Bronchial epithelial cell (primary cell): ENCODE data around the gene CDK8. TPM values are rescaled to one million over a fixed set of nuclear protein-coding genes. Genes with fewer than 3 reads are reported as not detected.

ENCODE experiments used
- DNase-seq: peaks from one replicate; pipeline ENCODE4 v3.0.0-alpha.2; 2010; ENCODE audit warnings: low read depth
- FAIRE-seq: peaks from 2 replicates; lab custom pipeline; 2011; peaks lifted over from hg19 to GRCh38; lab: Jason Lieb, UNC
- H3K27me3 ChIP-seq: 2 replicates; pipeline ENCODE4 v1.5.1; 2011; ENCODE audit warnings: low read length; ENCODE audit not compliant: control insufficient read depth, insufficient read depth
- H3K36me3 ChIP-seq: 2 replicates; pipeline ENCODE4 v1.5.1; 2011; ENCODE audit warnings: low read length; ENCODE audit not compliant: control insufficient read depth, insufficient read depth
- H3K4me3 ChIP-seq: 2 replicates; pipeline ENCODE4 v1.5.1; 2011; ENCODE audit warnings: mild to moderate bottlenecking, low read depth, low read length, control low read depth
- total RNA-seq: library from RNA; depleted of rRNA; stranded (reverse); fragments of >200 nt; gene quantifications from 2 replicates; pipeline ENCODE4 v1.2.1, GENCODE V29; 2014
- TF ChIP-seq, protein P1 (sequence below): IDR thresholded peaks from 2 replicates; pipeline ENCODE4 v1.5.1; 2011; ENCODE audit warnings: mild to moderate bottlenecking, moderate library complexity, low read length, control low read depth, inconsistent platforms; ENCODE audit not compliant: insufficient read depth, severe bottlenecking

Gene CDK8
- total RNA-seq, 1 donor from 2014 or later = 19.0 TPM

DNA sequence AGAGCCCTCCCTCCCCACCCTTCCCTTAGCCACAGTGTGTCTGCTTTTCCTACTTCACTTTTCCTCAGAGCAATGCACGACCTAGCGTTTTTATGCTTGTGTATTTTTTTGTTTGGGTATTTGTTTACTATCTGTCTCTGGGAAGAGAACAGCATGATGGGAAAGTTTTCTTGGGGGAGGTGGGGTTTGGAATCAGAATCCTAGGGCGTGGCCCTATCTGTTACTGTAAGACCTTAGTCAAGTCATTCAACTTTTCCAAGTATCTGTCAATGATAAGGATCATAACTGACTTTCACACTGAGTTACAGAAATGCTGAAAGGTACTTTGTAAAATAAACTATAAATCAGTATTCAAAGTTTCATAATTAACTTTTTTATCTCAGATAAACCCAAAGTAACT is 157.3 kb downstream of the CDK8 start:
- FAIRE-seq (no peak), DNase-seq (no peak)
- H3K36me3 ChIP-seq = no peaks in the 10 kb centered on the region
- TF ChIP-seq, protein P1, sequence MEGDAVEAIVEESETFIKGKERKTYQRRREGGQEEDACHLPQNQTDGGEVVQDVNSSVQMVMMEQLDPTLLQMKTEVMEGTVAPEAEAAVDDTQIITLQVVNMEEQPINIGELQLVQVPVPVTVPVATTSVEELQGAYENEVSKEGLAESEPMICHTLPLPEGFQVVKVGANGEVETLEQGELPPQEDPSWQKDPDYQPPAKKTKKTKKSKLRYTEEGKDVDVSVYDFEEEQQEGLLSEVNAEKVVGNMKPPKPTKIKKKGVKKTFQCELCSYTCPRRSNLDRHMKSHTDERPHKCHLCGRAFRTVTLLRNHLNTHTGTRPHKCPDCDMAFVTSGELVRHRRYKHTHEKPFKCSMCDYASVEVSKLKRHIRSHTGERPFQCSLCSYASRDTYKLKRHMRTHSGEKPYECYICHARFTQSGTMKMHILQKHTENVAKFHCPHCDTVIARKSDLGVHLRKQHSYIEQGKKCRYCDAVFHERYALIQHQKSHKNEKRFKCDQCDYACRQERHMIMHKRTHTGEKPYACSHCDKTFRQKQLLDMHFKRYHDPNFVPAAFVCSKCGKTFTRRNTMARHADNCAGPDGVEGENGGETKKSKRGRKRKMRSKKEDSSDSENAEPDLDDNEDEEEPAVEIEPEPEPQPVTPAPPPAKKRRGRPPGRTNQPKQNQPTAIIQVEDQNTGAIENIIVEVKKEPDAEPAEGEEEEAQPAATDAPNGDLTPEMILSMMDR = no peak
- no peaks in the 10 kb centered on the region for H3K27me3 ChIP-seq
- H3K4me3 ChIP-seq = no peak overlapping the region

DNA sequence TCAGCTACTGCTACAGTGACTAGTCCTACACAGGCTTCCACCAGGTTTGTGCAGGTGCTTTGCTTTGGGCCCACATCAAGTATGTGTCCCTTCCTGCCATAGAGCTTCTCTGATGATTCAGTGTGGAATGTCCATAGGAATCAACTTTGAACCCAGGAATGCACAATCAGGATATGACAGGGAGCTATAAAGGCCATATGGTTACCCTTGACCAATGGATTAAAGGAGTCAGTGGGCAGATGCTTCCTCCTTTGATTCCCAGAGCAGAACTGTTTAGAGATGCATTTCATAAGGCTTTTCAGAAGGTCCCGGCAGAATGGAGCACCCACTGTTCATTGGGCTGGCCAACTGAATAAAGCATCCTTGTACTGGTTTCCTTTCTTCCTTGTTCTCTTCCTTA is 158.3 kb downstream of the CDK8 start:
- TF ChIP-seq, protein P1 = no peak
- no peaks in the 10 kb centered on the region for H3K27me3 ChIP-seq
- no peak for DNase-seq
- H3K4me3 ChIP-seq = no peak overlapping the region
- FAIRE-seq = peak; percentile 75
- no peaks in the 10 kb centered on the region for H3K36me3 ChIP-seq

DNA sequence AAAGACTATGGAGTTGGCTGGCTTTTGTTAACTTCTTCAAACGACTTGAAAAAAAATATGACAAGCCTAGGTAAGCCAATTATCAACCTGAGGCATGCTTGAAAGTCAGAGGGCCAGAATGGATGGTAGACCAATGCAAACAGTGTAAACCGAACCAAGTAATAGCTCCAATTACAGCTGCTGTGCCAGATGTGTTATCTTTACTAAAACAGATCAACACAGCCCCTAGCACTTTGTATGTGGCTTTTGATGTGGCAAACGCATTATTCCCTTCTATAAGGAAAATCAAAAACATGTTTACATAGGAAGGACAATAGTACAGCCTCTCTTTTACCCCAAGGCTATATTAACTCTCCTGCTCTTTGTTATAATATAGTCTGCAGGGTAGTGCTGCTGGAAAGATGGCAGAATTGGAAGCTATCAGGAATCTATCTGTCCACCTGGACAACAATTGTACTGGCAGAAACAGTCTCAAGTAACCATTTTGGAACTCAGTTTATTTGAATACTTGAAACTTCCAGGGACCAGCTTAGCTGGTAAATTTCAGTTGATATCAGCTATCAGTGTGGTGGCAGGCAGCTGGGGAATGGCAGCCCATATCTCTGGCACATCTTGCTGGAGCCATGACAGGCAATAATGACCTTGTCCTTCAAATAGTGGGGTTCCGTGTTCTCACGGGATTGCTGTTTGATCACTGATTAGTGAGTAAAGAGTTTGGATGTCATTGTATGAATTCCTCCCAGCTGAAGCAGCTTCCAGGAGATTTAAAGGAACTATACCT is 159.2 kb downstream of the CDK8 start:
- no peak for DNase-seq
- Histone ChIP-seq H3K36me3 (no peaks in the 10 kb centered on the region), H3K27me3 (no peaks in the 10 kb centered on the region), H3K4me3 (no peak overlapping the region)
- TF ChIP-seq, protein P1 = no peak
- FAIRE-seq = peak; percentile 58

DNA sequence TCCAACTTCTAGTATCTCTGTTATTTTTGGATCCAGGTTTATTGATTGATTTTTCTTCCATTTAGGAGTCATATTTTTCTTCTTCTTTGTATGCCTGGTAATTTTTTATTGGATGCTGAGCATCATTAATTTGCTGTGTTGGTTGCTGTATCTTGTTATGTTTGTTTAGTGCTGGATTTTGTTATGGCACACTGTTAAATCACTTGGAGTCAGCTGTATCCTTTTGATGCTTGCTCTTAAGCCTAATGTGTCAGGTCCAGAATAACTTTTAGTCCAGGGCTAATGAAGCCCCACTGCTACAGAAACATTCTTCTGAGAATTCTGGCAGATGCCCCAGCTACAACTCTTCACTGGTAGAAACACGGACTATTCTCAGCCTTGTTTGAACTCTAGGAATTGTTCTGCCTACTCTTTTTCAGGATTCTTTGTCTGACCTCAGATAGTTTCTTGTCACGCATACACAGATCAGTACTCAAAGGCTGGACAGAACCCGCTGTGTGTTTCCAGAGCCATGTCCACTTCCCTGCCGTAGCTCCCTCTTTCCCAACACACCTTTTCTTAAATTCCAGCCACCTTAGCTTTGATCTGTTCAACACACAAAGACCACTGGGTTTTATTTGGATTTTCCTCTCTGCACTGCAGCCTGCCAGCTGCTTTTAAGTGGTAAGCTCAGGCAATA is 166.5 kb downstream of the CDK8 start:
- DNase-seq = no peak
- no peaks in the 10 kb centered on the region for H3K27me3 ChIP-seq
- FAIRE-seq = no peak
- H3K36me3 ChIP-seq = no peaks in the 10 kb centered on the region
- no peak overlapping the region for H3K4me3 ChIP-seq
- TF ChIP-seq, protein P1 = no peak

DNA sequence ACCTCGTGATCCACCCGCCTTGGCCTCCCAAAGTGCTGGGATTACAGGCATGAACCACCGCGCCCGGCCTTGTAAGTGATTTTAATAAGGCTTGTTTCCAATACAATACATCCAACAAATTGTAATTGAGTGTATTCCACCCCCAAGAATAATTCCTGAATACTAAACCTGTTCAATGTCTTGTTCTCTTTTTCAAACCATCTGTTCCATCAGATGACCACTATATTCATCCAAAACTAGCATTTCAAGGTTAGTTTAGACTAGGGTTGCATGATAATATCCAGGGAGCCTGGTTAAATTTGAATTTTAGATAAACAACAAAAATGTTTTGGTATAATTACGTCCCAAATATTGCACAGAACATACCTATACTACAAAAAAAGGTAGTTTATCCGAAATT is 168.1 kb downstream of the CDK8 start:
- TF ChIP-seq, protein P1 = no peak
- Histone ChIP-seq H3K4me3 (no peak overlapping the region), H3K36me3 (no peaks in the 10 kb centered on the region), H3K27me3 (no peaks in the 10 kb centered on the region)
- DNase-seq = no peak
- FAIRE-seq = no peak

DNA sequence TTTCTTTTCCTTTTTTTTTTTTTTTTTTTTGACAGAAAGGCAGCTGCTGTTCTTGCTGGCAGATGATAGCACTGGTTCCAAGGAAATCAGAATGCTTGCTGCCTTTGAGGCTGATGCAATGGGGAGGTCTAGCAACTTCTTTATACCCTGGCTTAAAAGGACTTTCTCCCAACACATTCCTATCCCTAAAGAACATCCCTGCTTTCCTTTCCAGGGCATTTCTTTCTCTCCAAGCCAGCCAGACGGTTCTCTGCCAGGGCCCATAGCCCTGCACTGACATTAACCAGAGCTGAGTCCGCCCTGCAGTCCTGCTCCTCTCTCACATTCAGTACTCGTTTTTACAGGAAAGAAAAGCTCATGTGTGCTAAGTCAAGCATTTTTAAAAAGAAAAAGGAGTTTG is 169.7 kb downstream of the CDK8 start:
- TF ChIP-seq, protein P1 = no peak

More for the DNA sequence above, 169.7 kb downstream of the CDK8 start:
- Histone ChIP-seq H3K27me3 (no peaks in the 10 kb centered on the region), H3K4me3 (no peak overlapping the region), H3K36me3 (no peaks in the 10 kb centered on the region)
- no peak for DNase-seq
- FAIRE-seq = no peak
